Astrocyte (in vitro differentiated cells and primary cell): Measurements from ENCODE around the gene AMT.

Experiments
- EZH2 ChIP-seq: IDR thresholded peaks from 2 replicates; pipeline ENCODE4 v1.6.1; 2012; ENCODE audit warnings: mild to moderate bottlenecking, low read length, inconsistent platforms; ENCODE audit not compliant: insufficient read depth
- TF ChIP-seq, protein P1 (sequence below): IDR thresholded peaks from 2 replicates; pipeline ENCODE4 v1.5.1; 2011; ENCODE audit warnings: low read depth, mild to moderate bottlenecking, inconsistent platforms, low read length, moderate library complexity; ENCODE audit not compliant: insufficient read depth

DNA sequence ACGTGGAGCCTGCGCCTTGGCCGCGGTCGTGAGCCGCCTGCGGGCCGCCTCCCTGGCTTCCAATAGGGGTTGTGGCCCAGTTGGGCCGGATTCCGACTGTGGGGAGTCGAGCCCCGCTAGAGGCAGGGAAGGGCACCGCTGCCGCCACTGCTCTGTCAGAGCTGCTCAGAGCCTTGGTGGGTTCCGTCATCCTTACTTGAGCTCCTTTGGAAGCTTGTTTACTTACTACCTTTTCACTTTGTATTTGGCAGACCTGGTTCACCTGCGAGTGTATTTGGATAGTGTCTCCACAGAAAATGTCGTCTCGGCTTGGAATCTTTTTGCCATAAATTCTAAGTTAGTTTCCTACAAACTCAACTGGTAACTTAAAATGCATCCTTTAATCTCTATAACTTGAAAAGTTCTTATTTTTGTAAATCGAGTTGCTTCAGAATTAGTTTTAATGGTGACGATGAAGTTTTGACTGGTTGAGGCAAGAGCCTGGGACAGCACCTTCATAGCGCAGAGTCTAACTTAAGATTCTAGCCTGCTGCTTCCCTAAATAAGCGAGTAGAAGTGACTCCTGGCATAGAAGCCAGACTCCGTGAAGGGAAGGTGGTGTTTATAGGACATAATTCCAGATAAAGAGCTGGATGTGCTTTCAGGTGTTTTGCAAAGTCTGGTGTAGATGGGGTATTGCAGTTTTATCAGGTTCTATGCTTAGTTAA, 48.6 kb upstream of the AMT start:
- no peak for TF ChIP-seq EZH2
- TF ChIP-seq, protein P1, sequence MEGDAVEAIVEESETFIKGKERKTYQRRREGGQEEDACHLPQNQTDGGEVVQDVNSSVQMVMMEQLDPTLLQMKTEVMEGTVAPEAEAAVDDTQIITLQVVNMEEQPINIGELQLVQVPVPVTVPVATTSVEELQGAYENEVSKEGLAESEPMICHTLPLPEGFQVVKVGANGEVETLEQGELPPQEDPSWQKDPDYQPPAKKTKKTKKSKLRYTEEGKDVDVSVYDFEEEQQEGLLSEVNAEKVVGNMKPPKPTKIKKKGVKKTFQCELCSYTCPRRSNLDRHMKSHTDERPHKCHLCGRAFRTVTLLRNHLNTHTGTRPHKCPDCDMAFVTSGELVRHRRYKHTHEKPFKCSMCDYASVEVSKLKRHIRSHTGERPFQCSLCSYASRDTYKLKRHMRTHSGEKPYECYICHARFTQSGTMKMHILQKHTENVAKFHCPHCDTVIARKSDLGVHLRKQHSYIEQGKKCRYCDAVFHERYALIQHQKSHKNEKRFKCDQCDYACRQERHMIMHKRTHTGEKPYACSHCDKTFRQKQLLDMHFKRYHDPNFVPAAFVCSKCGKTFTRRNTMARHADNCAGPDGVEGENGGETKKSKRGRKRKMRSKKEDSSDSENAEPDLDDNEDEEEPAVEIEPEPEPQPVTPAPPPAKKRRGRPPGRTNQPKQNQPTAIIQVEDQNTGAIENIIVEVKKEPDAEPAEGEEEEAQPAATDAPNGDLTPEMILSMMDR = no peak
